IMR-90 (cell line): ENCODE measurements around the gene HDDC2.

ENCODE experiments used
- CEBPB ChIP-seq: IDR thresholded peaks from 2 replicates; pipeline ENCODE4 v1.6.1; 2012; ENCODE audit warnings: low read depth, low read length, improper control_type of control experiment
- CTCF ChIP-seq: conservative IDR thresholded peaks from 2 replicates; pipeline ENCODE4 v1.5.1; 2012; ENCODE audit warnings: mild to moderate bottlenecking, low read depth, low read length, improper control_type of control experiment
- FOS ChIP-seq: fragments of 150-350 bp; IDR thresholded peaks from 2 replicates; pipeline ENCODE4 v1.6.1; 2016; ENCODE audit warnings: low read depth, low read length
- MXI1 ChIP-seq: IDR thresholded peaks from 2 replicates; pipeline ENCODE4 v1.6.1; 2012; ENCODE audit warnings: low read depth, mild to moderate bottlenecking, low read length, moderate library complexity, borderline replicate concordance
- NFE2L2 ChIP-seq: fragments of 150-350 bp; IDR thresholded peaks from 2 replicates; pipeline ENCODE4 v1.6.1; 2016; ENCODE audit warnings: low read depth, mild to moderate bottlenecking, low read length
- POLR2A ChIP-seq: IDR thresholded peaks from 2 replicates; pipeline ENCODE4 v1.6.1; 2012; ENCODE audit warnings: mild to moderate bottlenecking, low read depth, low read length
- RAD21 ChIP-seq: IDR thresholded peaks from 2 replicates; pipeline ENCODE4 v1.6.1; 2012; ENCODE audit warnings: low read length, improper control_type of control experiment
- USF2 ChIP-seq: fragments of 150-350 bp; IDR thresholded peaks from 2 replicates; pipeline ENCODE4 v1.6.1; 2017; ENCODE audit warnings: mild to moderate bottlenecking, antibody characterized with exemption, low read length, low read depth

- no peak for TF ChIP-seq MXI1
- TF ChIP-seq CTCF, result no peak
- no peak for TF ChIP-seq RAD21
- no peak for TF ChIP-seq FOS
- no peak for TF ChIP-seq CEBPB
- no peak for TF ChIP-seq USF2
- no peak for TF ChIP-seq POLR2A
- no peak for TF ChIP-seq NFE2L2
Measured at GRCh38 chr6:125269328-125269985, 32.3 kb downstream of the HDDC2 start.
